Ishikawa (cell line): ENCODE data around the gene PIP4K2B.

ENCODE experiments used
- EGR1 ChIP-seq: IDR thresholded peaks from 2 replicates; pipeline ENCODE4 v1.6.1; 2012
- EP300 ChIP-seq: IDR thresholded peaks from 2 replicates; pipeline ENCODE4 v1.6.1; 2012; ENCODE audit warnings: borderline replicate concordance
- FOXM1 ChIP-seq: IDR thresholded peaks from 2 replicates; pipeline ENCODE4 v1.6.1; 2012; ENCODE audit warnings: low read depth, borderline replicate concordance
- TAF1 ChIP-seq: IDR thresholded peaks from 2 replicates; pipeline ENCODE4 v1.6.1; 2012; ENCODE audit warnings: low read depth, mild to moderate bottlenecking
- TEAD4 ChIP-seq: IDR thresholded peaks from 2 replicates; pipeline ENCODE4 v1.6.1; 2012
- USF1 ChIP-seq: IDR thresholded peaks from 2 replicates; pipeline ENCODE4 v1.6.1; 2012
- YY1 ChIP-seq: IDR thresholded peaks from 2 replicates; pipeline ENCODE4 v1.6.1; 2012; ENCODE audit warnings: low read depth

GRCh38 chr17:38791162-38791561, 8.2 kb downstream of the PIP4K2B start:
- TF ChIP-seq YY1 (no peak), TEAD4 (no peak), FOXM1 (no peak), USF1 (no peak), TAF1 (no peak), EP300 (no peak), EGR1 (no peak)
